ENCODE data around the gene LARGE1. TPM values are rescaled to one million over a fixed set of nuclear protein-coding genes. Genes with fewer than 3 reads are reported as not detected.

Gene LARGE1
- total RNA-seq, 3 donors from 2014 or later = 23.6 to 27.8 (median 26.1) TPM

- Histone ChIP-seq H3K27ac (peak overlapping the region; percentile 80 to 90), H3K4me3 (peak overlapping the region; percentile 62 to 90 (median 80)), H3K27me3 (no peaks in the 10 kb centered on the region), H3K9me3 (no peaks in the 10 kb centered on the region), H3K36me3 (no peaks in the 10 kb centered on the region), H3K4me1 (peaks cover 0 to 11% of the 10 kb centered on the region in 2 donors)
- TF ChIP-seq CTCF (IDR thresholded peaks at IDR 0.05) (no peak), POLR2A (IDR thresholded peaks at IDR 0.05) (no peak), POLR2AphosphoS5 (IDR thresholded peaks at IDR 0.05) (no peak)
- intact Hi-C loops (cut with DNase I; ENCODE audit: low total_unique reads) = no loop called here
- DNase-seq (ENCODE audit: low spot score in 2 of 2) = peak; percentile 39 to 59
Observed at GRCh38 chr22:33921525-33922348, 1.5 kb upstream of the LARGE1 start.

GRCh38 chr22:33920927-33921524 is 750 bp upstream of the LARGE1 start:
- intact Hi-C loops (cut with DNase I; ENCODE audit: low total_unique reads) = no loop called here
- Histone ChIP-seq H3K4me1 (peaks cover 0 to 11% of the 10 kb centered on the region in 2 donors), H3K4me3 (peak overlapping the region; percentile 62 to 90 (median 80)), H3K9me3 (no peaks in the 10 kb centered on the region), H3K27ac (peak overlapping the region; percentile 80 to 90), H3K36me3 (no peaks in the 10 kb centered on the region), H3K27me3 (no peaks in the 10 kb centered on the region)
- no peak for TF ChIP-seq POLR2A (IDR thresholded peaks at IDR 0.05)
- TF ChIP-seq POLR2AphosphoS5 (IDR thresholded peaks at IDR 0.05) = peak in 1 of 3 donors; percentile 51
- DNase-seq (ENCODE audit: low spot score in 2 of 2) = peak; percentile 98 to 99

GRCh38 chr22:33919391-33920196 is 682 bp downstream of the LARGE1 start:
- peak overlapping the region; percentile 57 to 66 for H3K27ac ChIP-seq
- peak overlapping the region; percentile 78 to 90 (median 80) for H3K4me3 ChIP-seq
- intact Hi-C loops (cut with DNase I; ENCODE audit: low total_unique reads) = no loop called here
- H3K9me3 ChIP-seq = no peaks in the 10 kb centered on the region
- peaks cover 0 to 11% of the 10 kb centered on the region in 2 donors for H3K4me1 ChIP-seq
- TF ChIP-seq POLR2AphosphoS5 (IDR thresholded peaks at IDR 0.05) = no peak
- no peaks in the 10 kb centered on the region for H3K36me3 ChIP-seq
- peak; percentile 48 to 63 for DNase-seq (ENCODE audit: low spot score in 2 of 2)
- H3K27me3 ChIP-seq = no peaks in the 10 kb centered on the region

GRCh38 chr22:33918676-33919365 is 1.5 kb downstream of the LARGE1 start:
- peak overlapping the region; percentile 78 to 90 (median 80) for H3K4me3 ChIP-seq
- H3K36me3 ChIP-seq = no peaks in the 10 kb centered on the region
- intact Hi-C loops (cut with DNase I; ENCODE audit: low total_unique reads) = no loop called here
- H3K27ac ChIP-seq = no peak overlapping the region
- TF ChIP-seq CTCF (IDR thresholded peaks at IDR 0.05) (no peak), POLR2A (IDR thresholded peaks at IDR 0.05) (no peak), POLR2AphosphoS5 (IDR thresholded peaks at IDR 0.05) (no peak)
- no peak for DNase-seq (ENCODE audit: low spot score in 2 of 2)
- H3K27me3 ChIP-seq = no peaks in the 10 kb centered on the region
- H3K9me3 ChIP-seq = no peaks in the 10 kb centered on the region
- peaks cover 0 to 11% of the 10 kb centered on the region in 2 donors for H3K4me1 ChIP-seq

GRCh38 chr22:33917744-33918406 is 2.4 kb downstream of the LARGE1 start:
- peak overlapping the region in 2 of 3 donors; percentile 80 to 90 for H3K4me3 ChIP-seq

More at GRCh38 chr22:33917744-33918406, 2.4 kb downstream of the LARGE1 start:
- Histone ChIP-seq H3K36me3 (no peaks in the 10 kb centered on the region), H3K27me3 (no peaks in the 10 kb centered on the region), H3K4me1 (peaks cover 0 to 4% of the 10 kb centered on the region in 2 donors), H3K9me3 (no peaks in the 10 kb centered on the region), H3K27ac (no peak overlapping the region)
- DNase-seq (ENCODE audit: low spot score in 2 of 2) = no peak
- intact Hi-C loops (cut with DNase I; ENCODE audit: low total_unique reads) = no loop called here
- TF ChIP-seq CTCF (IDR thresholded peaks at IDR 0.05) = no peak
